IPS-18c (cell line): ENCODE data around the gene PRCD.
A peak's percentile ranks its signal among the peaks of the same experiment; 100 is the strongest.

Source experiments
- H3K4me3 ChIP-seq: 2 replicates; pipeline ENCODE4 v1.7.0; 2013; ENCODE audit warnings: low read depth, mild to moderate bottlenecking, low read length, moderate library complexity; ENCODE audit not compliant: insufficient read depth
- H3K9me3 ChIP-seq: one replicate; pipeline ENCODE4 v1.6.1; 2013; ENCODE audit warnings: mild to moderate bottlenecking, low read length, moderate library complexity; ENCODE audit not compliant: control insufficient read depth, insufficient read depth

PRCD gene

GRCh38 chr17:76539631-76540271, at the start of gene PRCD:
TSS of gene PRCD (plus strand) at chr17:76540044. CDS start at chr17:76540142, 98 bp downstream.
- Histone ChIP-seq H3K9me3 (no peaks in the 10 kb centered on the region), H3K4me3 (peak within 1 kb of the TSS; percentile 22)

- H3K4me3 ChIP-seq = no peak overlapping the region
- no peaks in the 10 kb centered on the region for H3K9me3 ChIP-seq
These were observed 49.6 kb upstream of the PRCD start for GRCh38 chr17:76490112-76490710.

GRCh38 chr17:76491271-76492122, 48.3 kb upstream of the PRCD start:
- Histone ChIP-seq H3K4me3 (no peak overlapping the region), H3K9me3 (no peaks in the 10 kb centered on the region)

GRCh38 chr17:76492123-76492988, 47.5 kb upstream of the PRCD start:
- Histone ChIP-seq H3K9me3 (no peaks in the 10 kb centered on the region), H3K4me3 (no peak overlapping the region)

- H3K4me3 ChIP-seq = no peak overlapping the region
- H3K9me3 ChIP-seq = no peaks in the 10 kb centered on the region
These were observed 46.8 kb upstream of the PRCD start for GRCh38 chr17:76492989-76493501.

GRCh38 chr17:76493505-76494167, 46.2 kb upstream of the PRCD start:
- no peaks in the 10 kb centered on the region for H3K9me3 ChIP-seq
- H3K4me3 ChIP-seq = no peak overlapping the region

GRCh38 chr17:76495663-76496400, 44.0 kb upstream of the PRCD start:
- H3K9me3 ChIP-seq = no peaks in the 10 kb centered on the region
- H3K4me3 ChIP-seq = no peak overlapping the region

GRCh38 chr17:76496464-76496863, 43.4 kb upstream of the PRCD start:
- Histone ChIP-seq H3K4me3 (no peak overlapping the region), H3K9me3 (no peaks in the 10 kb centered on the region)

GRCh38 chr17:76497699-76497978, 42.2 kb upstream of the PRCD start:
- no peaks in the 10 kb centered on the region for H3K9me3 ChIP-seq
- H3K4me3 ChIP-seq = no peak overlapping the region

GRCh38 chr17:76497979-76498875, 41.6 kb upstream of the PRCD start:
- H3K4me3 ChIP-seq = no peak overlapping the region

GRCh38 chr17:76498876-76499251, 41.0 kb upstream of the PRCD start:
- Histone ChIP-seq H3K4me3 (no peak overlapping the region), H3K9me3 (no peaks in the 10 kb centered on the region)

More at GRCh38 chr17:76497979-76498875, 41.6 kb upstream of the PRCD start:
- H3K9me3 ChIP-seq = no peaks in the 10 kb centered on the region

- Histone ChIP-seq H3K4me3 (no peak overlapping the region), H3K9me3 (no peaks in the 10 kb centered on the region)
These were observed 40.6 kb upstream of the PRCD start for GRCh38 chr17:76499267-76499667.

GRCh38 chr17:76500074-76500746, 39.6 kb upstream of the PRCD start:
- H3K9me3 ChIP-seq = no peaks in the 10 kb centered on the region
- H3K4me3 ChIP-seq = peak overlapping the region; percentile 81

- no peaks in the 10 kb centered on the region for H3K9me3 ChIP-seq
- peak overlapping the region; percentile 81 for H3K4me3 ChIP-seq
These were observed 39.2 kb upstream of the PRCD start for GRCh38 chr17:76500747-76501017.
